ENCODE measurements around the gene HLTF.

GRCh38 chr3:149016242-149016641 lies 70.1 kb downstream of the HLTF start:
- TF ChIP-seq POLR2A (IDR thresholded peaks at IDR 0.05) (no peak), CTCF (IDR thresholded peaks at IDR 0.05) (no peak)
